GM23338 (cell line): ENCODE measurements around the gene KIF6. TPM values are rescaled to one million over a fixed set of nuclear protein-coding genes. Genes with fewer than 3 reads are reported as not detected.

Source experiments
- ATAC-seq: fragments of 200-7000 bp; cut with Tn5 transposase; 3 replicates; pipeline ENCODE4 v1.9.1; 2020
- DNase-seq: peaks from one replicate; pipeline ENCODE4 v3.0.0-alpha.2; 2015; ENCODE audit warnings: low spot score
- H2AFZ ChIP-seq: fragments of 200-600 bp; sonication (generic); 2 replicates; pipeline ENCODE4 v1.8.0; 2016; ENCODE audit warnings: antibody characterized with exemption, mild to moderate bottlenecking, moderate library complexity
- H3F3A ChIP-seq: fragments of 200-600 bp; sonication (generic); replicated peaks from 2 replicates; pipeline ENCODE4 v1.8.0; 2017; ENCODE audit warnings: antibody characterized with exemption, mixed run types, low read depth
- H3K27ac ChIP-seq: fragments of 200-600 bp; sonication (generic); 2 replicates; pipeline ENCODE4 v1.6.1; 2016; ENCODE audit warnings: low read depth
- H3K27me3 ChIP-seq: fragments of 200-600 bp; sonication (generic); 2 replicates; pipeline ENCODE4 v1.8.0; 2016; ENCODE audit warnings: mild to moderate bottlenecking, mixed run types, moderate library complexity; ENCODE audit not compliant: insufficient read depth
- H3K36me3 ChIP-seq: fragments of 200-600 bp; sonication (generic); 2 replicates; pipeline ENCODE4 v1.8.0; 2016; ENCODE audit warnings: mild to moderate bottlenecking; ENCODE audit not compliant: insufficient read depth
- H3K4me1 ChIP-seq: fragments of 200-600 bp; sonication (generic); 2 replicates; pipeline ENCODE4 v1.8.0; 2016; ENCODE audit warnings: mild to moderate bottlenecking, moderate library complexity; ENCODE audit not compliant: insufficient read depth
- H3K4me2 ChIP-seq: fragments of 200-600 bp; sonication (generic); 2 replicates; pipeline ENCODE4 v1.7.1; 2017; ENCODE audit warnings: mixed run types
- H3K4me3 ChIP-seq: fragments of 200-600 bp; sonication (generic); 2 replicates; pipeline ENCODE4 v1.6.1; 2016; ENCODE audit warnings: mixed run types
- H3K79me2 ChIP-seq: fragments of 200-600 bp; sonication (generic); replicated peaks from 2 replicates; pipeline ENCODE4 v1.8.0; 2017; ENCODE audit warnings: mild to moderate bottlenecking; ENCODE audit not compliant: insufficient read depth
- H3K9me2 ChIP-seq: fragments of 200-600 bp; sonication (generic); 2 replicates; pipeline ENCODE4 v1.8.0; 2017; ENCODE audit not compliant: insufficient read depth
- H4K20me1 ChIP-seq: fragments of 200-600 bp; sonication (generic); replicated peaks from 2 replicates; pipeline ENCODE4 v1.8.0; 2017; ENCODE audit warnings: mild to moderate bottlenecking; ENCODE audit not compliant: insufficient read depth
- H3K27ac Mint-ChIP-seq: 2 replicates; pipeline ENCODE4 v1.8.0; 2020; ENCODE audit warnings: inconsistent platforms, mild to moderate bottlenecking, moderate library complexity, mixed read lengths
- H3K27me3 Mint-ChIP-seq: 3 replicates; pipeline ENCODE4 v1.8.0; 2022; ENCODE audit warnings: low read depth, mild to moderate bottlenecking, moderate library complexity, mixed read lengths, inconsistent platforms; ENCODE audit not compliant: insufficient read depth, poor library complexity
- H3K36me3 Mint-ChIP-seq: 3 replicates; pipeline ENCODE4 v1.8.0; 2021; ENCODE audit warnings: low read depth, mild to moderate bottlenecking, inconsistent platforms, moderate library complexity, mixed read lengths
- H3K4me1 Mint-ChIP-seq: 3 replicates; pipeline ENCODE4 v1.8.0; 2020; ENCODE audit warnings: mild to moderate bottlenecking, inconsistent platforms, mixed read lengths
- H3K4me3 Mint-ChIP-seq: 3 replicates; pipeline ENCODE4 v1.8.0; 2021; ENCODE audit warnings: moderate library complexity, mild to moderate bottlenecking, inconsistent platforms, mixed read lengths
- H3K9me3 Mint-ChIP-seq: 3 replicates; pipeline ENCODE4 v1.8.0; 2020; ENCODE audit warnings: moderate library complexity, mild to moderate bottlenecking, inconsistent platforms, mixed read lengths
- CREB1 ChIP-seq: fragments of 250-450 bp; sonication (Bioruptor Pico); IDR thresholded peaks from 2 replicates; pipeline ENCODE4 v1.5.0; 2020; ENCODE audit warnings: low read depth, mild to moderate bottlenecking, moderate library complexity
- EZH2 ChIP-seq: fragments of 200-600 bp; sonication (generic); IDR thresholded peaks from one replicate; pipeline ENCODE4 v1.8.0; 2017; ENCODE audit warnings: antibody characterized with exemption, mild to moderate bottlenecking, low read depth; ENCODE audit not compliant: unreplicated experiment
- EZH2phosphoT487 ChIP-seq: fragments of 200-600 bp; sonication (generic); IDR thresholded peaks from one replicate; pipeline ENCODE4 v1.8.1; 2018; ENCODE audit warnings: antibody characterized with exemption; ENCODE audit not compliant: unreplicated experiment
- JUNB ChIP-seq: IDR thresholded peaks from one replicate; pipeline ENCODE4 v1.6.1; 2016; ENCODE audit warnings: antibody characterized with exemption; ENCODE audit not compliant: unreplicated experiment
- NANOG ChIP-seq: IDR thresholded peaks from 2 replicates; pipeline ENCODE4 v1.6.1; 2016; ENCODE audit warnings: antibody characterized with exemption, borderline replicate concordance
- POLR2AphosphoS5 ChIP-seq: IDR thresholded peaks from 2 replicates; pipeline ENCODE4 v1.6.1; 2016; ENCODE audit warnings: antibody characterized with exemption, low read depth
- STAT1 ChIP-seq: IDR thresholded peaks from one replicate; pipeline ENCODE4 v1.6.1; 2016; ENCODE audit warnings: antibody characterized with exemption; ENCODE audit not compliant: unreplicated experiment
- ZNF114 ChIP-seq: fragments of 250-450 bp; sonication (Bioruptor Pico); IDR thresholded peaks from 2 replicates; pipeline ENCODE4 v1.5.0; 2020; ENCODE audit warnings: mild to moderate bottlenecking, moderate library complexity
- ZNF331 ChIP-seq: fragments of 250-450 bp; sonication (Bioruptor Pico); IDR thresholded peaks from 2 replicates; pipeline ENCODE4 v1.5.0; 2020; ENCODE audit warnings: low read depth, mild to moderate bottlenecking, moderate library complexity
- polyA plus RNA-seq: library from polyadenylated mRNA; unstranded; fragments of >200 nt; fragmentation: Nextera tagmentation; extraction: Ambion mirVana; gene quantifications from 2 replicates; pipeline ENCODE4 v1.2.1, GENCODE V29; 2016
- total RNA-seq: library from RNA; depleted of rRNA; stranded (reverse); fragments of >200 nt; shearing (Covaris generic); gene quantifications from 2 replicates; pipeline ENCODE4 v1.2.3, GENCODE V29; 2014
- TF ChIP-seq, protein P1 (sequence below): IDR thresholded peaks from one replicate; pipeline ENCODE4 v1.6.1; 2018; ENCODE audit warnings: antibody characterized with exemption; ENCODE audit not compliant: unreplicated experiment
- TF ChIP-seq, protein P2 (sequence below), 2 experiments: fragments of 200-600 bp in 1 of 2; sonication (generic) in 1 of 2; conservative IDR thresholded peaks; 2 replicates each; pipeline versions ENCODE4 v1.5.1 to v1.6.1; 2016 to 2017; ENCODE audit warnings: antibody characterized with exemption in 2 of 2, low read depth in 2 of 2, mild to moderate bottlenecking in 2 of 2, moderate library complexity in 1 of 2
- TF ChIP-seq, protein P3 (sequence below): fragments of 250-450 bp; sonication (Bioruptor Pico); IDR thresholded peaks from 2 replicates; pipeline ENCODE4 v1.5.0; 2020; ENCODE audit warnings: mild to moderate bottlenecking, moderate library complexity
- TF ChIP-seq, protein P4 (sequence below): IDR thresholded peaks from 2 replicates; pipeline ENCODE4 v1.6.1; 2016; ENCODE audit warnings: antibody characterized with exemption

Gene KIF6
- total and polyA plus RNA-seq, 2 experiments from 2014 or later: 0.87 to 1.7 TPM

DNA sequence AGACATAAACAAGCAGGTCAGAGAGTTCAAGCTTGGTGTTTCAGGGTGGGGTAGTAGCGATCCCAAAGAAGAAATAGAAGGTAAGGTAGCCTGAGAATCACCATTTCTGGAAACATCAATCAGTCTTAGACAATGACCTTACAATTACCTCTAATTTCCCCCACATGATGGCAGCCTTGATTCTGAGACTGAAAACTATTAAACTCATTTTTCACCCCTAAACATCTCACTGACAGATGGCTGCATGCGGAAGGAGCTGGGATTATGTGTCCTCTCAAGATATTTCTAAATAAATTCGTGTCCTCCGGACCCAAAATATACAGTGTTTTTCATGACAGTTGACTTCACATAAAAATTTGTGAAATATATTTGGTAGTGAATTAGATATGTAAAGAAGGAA lies 61.0 kb downstream of the KIF6 start:
- H3K27ac ChIP-seq: no peak overlapping the region
- H3F3A ChIP-seq: no peaks in the 10 kb centered on the region
- no peaks in the 10 kb centered on the region for H3K79me2 ChIP-seq
- no peaks in the 10 kb centered on the region for H3K27me3 ChIP-seq
- TF ChIP-seq, protein P1, sequence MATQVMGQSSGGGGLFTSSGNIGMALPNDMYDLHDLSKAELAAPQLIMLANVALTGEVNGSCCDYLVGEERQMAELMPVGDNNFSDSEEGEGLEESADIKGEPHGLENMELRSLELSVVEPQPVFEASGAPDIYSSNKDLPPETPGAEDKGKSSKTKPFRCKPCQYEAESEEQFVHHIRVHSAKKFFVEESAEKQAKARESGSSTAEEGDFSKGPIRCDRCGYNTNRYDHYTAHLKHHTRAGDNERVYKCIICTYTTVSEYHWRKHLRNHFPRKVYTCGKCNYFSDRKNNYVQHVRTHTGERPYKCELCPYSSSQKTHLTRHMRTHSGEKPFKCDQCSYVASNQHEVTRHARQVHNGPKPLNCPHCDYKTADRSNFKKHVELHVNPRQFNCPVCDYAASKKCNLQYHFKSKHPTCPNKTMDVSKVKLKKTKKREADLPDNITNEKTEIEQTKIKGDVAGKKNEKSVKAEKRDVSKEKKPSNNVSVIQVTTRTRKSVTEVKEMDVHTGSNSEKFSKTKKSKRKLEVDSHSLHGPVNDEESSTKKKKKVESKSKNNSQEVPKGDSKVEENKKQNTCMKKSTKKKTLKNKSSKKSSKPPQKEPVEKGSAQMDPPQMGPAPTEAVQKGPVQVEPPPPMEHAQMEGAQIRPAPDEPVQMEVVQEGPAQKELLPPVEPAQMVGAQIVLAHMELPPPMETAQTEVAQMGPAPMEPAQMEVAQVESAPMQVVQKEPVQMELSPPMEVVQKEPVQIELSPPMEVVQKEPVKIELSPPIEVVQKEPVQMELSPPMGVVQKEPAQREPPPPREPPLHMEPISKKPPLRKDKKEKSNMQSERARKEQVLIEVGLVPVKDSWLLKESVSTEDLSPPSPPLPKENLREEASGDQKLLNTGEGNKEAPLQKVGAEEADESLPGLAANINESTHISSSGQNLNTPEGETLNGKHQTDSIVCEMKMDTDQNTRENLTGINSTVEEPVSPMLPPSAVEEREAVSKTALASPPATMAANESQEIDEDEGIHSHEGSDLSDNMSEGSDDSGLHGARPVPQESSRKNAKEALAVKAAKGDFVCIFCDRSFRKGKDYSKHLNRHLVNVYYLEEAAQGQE: no peak
- TF ChIP-seq ZNF331 (CRISPR knock-in tag) (no peak), EZH2 (no peak), ZNF114 (CRISPR knock-in tag) (no peak), NANOG (no peak), CREB1 (CRISPR knock-in tag) (no peak), EZH2phosphoT487 (no peak), JUNB (no peak), STAT1 (no peak), POLR2AphosphoS5 (no peak)
- TF ChIP-seq, protein P2, sequence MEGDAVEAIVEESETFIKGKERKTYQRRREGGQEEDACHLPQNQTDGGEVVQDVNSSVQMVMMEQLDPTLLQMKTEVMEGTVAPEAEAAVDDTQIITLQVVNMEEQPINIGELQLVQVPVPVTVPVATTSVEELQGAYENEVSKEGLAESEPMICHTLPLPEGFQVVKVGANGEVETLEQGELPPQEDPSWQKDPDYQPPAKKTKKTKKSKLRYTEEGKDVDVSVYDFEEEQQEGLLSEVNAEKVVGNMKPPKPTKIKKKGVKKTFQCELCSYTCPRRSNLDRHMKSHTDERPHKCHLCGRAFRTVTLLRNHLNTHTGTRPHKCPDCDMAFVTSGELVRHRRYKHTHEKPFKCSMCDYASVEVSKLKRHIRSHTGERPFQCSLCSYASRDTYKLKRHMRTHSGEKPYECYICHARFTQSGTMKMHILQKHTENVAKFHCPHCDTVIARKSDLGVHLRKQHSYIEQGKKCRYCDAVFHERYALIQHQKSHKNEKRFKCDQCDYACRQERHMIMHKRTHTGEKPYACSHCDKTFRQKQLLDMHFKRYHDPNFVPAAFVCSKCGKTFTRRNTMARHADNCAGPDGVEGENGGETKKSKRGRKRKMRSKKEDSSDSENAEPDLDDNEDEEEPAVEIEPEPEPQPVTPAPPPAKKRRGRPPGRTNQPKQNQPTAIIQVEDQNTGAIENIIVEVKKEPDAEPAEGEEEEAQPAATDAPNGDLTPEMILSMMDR (conservative IDR thresholded peaks at IDR 0.05; ENCODE audit: low read depth in 2 of 2): no peak; a peak in 1 of 4 replicates
- TF ChIP-seq, protein P3, sequence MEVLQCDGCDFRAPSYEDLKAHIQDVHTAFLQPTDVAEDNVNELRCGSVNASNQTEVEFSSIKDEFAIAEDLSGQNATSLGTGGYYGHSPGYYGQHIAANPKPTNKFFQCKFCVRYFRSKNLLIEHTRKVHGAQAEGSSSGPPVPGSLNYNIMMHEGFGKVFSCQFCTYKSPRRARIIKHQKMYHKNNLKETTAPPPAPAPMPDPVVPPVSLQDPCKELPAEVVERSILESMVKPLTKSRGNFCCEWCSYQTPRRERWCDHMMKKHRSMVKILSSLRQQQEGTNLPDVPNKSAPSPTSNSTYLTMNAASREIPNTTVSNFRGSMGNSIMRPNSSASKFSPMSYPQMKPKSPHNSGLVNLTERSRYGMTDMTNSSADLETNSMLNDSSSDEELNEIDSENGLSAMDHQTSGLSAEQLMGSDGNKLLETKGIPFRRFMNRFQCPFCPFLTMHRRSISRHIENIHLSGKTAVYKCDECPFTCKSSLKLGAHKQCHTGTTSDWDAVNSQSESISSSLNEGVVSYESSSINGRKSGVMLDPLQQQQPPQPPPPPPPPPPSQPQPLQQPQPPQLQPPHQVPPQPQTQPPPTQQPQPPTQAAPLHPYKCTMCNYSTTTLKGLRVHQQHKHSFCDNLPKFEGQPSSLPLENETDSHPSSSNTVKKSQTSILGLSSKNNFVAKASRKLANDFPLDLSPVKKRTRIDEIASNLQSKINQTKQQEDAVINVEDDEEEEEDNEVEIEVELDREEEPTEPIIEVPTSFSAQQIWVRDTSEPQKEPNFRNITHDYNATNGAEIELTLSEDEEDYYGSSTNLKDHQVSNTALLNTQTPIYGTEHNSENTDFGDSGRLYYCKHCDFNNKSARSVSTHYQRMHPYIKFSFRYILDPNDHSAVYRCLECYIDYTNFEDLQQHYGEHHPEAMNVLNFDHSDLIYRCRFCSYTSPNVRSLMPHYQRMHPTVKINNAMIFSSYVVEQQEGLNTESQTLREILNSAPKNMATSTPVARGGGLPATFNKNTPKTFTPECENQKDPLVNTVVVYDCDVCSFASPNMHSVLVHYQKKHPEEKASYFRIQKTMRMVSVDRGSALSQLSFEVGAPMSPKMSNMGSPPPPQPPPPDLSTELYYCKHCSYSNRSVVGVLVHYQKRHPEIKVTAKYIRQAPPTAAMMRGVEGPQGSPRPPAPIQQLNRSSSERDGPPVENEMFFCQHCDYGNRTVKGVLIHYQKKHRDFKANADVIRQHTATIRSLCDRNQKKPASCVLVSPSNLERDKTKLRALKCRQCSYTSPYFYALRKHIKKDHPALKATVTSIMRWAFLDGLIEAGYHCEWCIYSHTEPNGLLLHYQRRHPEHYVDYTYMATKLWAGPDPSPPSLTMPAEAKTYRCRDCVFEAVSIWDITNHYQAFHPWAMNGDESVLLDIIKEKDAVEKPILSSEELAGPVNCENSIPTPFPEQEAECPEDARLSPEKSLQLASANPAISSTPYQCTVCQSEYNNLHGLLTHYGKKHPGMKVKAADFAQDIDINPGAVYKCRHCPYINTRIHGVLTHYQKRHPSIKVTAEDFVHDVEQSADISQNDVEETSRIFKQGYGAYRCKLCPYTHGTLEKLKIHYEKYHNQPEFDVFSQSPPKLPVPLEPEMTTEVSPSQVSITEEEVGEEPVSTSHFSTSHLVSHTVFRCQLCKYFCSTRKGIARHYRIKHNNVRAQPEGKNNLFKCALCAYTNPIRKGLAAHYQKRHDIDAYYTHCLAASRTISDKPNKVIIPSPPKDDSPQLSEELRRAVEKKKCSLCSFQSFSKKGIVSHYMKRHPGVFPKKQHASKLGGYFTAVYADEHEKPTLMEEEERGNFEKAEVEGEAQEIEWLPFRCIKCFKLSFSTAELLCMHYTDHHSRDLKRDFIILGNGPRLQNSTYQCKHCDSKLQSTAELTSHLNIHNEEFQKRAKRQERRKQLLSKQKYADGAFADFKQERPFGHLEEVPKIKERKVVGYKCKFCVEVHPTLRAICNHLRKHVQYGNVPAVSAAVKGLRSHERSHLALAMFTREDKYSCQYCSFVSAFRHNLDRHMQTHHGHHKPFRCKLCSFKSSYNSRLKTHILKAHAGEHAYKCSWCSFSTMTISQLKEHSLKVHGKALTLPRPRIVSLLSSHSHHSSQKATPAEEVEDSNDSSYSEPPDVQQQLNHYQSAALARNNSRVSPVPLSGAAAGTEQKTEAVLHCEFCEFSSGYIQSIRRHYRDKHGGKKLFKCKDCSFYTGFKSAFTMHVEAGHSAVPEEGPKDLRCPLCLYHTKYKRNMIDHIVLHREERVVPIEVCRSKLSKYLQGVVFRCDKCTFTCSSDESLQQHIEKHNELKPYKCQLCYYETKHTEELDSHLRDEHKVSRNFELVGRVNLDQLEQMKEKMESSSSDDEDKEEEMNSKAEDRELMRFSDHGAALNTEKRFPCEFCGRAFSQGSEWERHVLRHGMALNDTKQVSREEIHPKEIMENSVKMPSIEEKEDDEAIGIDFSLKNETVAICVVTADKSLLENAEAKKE: no peak
- TF ChIP-seq, protein P4, sequence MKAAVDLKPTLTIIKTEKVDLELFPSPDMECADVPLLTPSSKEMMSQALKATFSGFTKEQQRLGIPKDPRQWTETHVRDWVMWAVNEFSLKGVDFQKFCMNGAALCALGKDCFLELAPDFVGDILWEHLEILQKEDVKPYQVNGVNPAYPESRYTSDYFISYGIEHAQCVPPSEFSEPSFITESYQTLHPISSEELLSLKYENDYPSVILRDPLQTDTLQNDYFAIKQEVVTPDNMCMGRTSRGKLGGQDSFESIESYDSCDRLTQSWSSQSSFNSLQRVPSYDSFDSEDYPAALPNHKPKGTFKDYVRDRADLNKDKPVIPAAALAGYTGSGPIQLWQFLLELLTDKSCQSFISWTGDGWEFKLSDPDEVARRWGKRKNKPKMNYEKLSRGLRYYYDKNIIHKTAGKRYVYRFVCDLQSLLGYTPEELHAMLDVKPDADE: no peak
- no peak for ATAC-seq
- no peaks in the 10 kb centered on the region for H4K20me1 ChIP-seq
- no peak overlapping the region for H3K4me3 ChIP-seq
- H3K36me3 Mint-ChIP-seq: no peaks in the 10 kb centered on the region
- no peak overlapping the region for H2AFZ ChIP-seq
- no peak overlapping the region for H3K27ac Mint-ChIP-seq
- no peaks in the 10 kb centered on the region for H3K36me3 ChIP-seq
- no peak overlapping the region for H3K4me2 ChIP-seq
- no peaks in the 10 kb centered on the region for H3K9me2 ChIP-seq
- H3K4me1 ChIP-seq: peaks cover 13% of the 10 kb centered on the region
- no peak for DNase-seq
- no peak overlapping the region for H3K4me3 Mint-ChIP-seq
- H3K9me3 Mint-ChIP-seq: no peaks in the 10 kb centered on the region
- H3K27me3 Mint-ChIP-seq: no peaks in the 10 kb centered on the region
- H3K4me1 Mint-ChIP-seq: peaks cover 22% of the 10 kb centered on the region
